A549 (cell line): ENCODE measurements around the gene ARL14. TPM values are rescaled to one million over a fixed set of nuclear protein-coding genes. Genes with fewer than 3 reads are reported as not detected.

Experiments
- ATAC-seq, 2 experiments: fragments of 200-7000 bp in 1 of 2; fragments of >200 bp in 1 of 2; cut with Nextera tagmentation in 1 of 2; cut with Tn5 transposase in 1 of 2; 3 replicates each; pipeline versions ENCODE4 v1.8.0 to v1.9.1; 2018 to 2020; ENCODE audit warnings: mild to moderate bottlenecking in 1 of 2, moderate library complexity in 1 of 2
- CTCF ChIA-PET: fragments of 300-600 bp; sonication (Branson Sonifier 250); formaldehyde crosslinking; extraction: SDS; loops from one replicate; lab custom pipeline; 2021; ENCODE audit warnings: antibody characterized with exemption, inconsistent platforms; lab: Yijun Ruan, JAX
- POLR2A ChIA-PET: fragments of 350-600 bp; formaldehyde crosslinking; extraction: SDS; loops from one replicate; lab custom pipeline; 2021; ENCODE audit warnings: antibody characterized with exemption, inconsistent platforms; lab: Yijun Ruan, JAX
- DNase-seq, 2 experiments: peaks; one replicate each; pipeline versions ENCODE4 v3.0.0 to v3.0.0-alpha.2; 2011 to 2016; ENCODE audit warnings: low read depth in 1 of 2, low spot score in 1 of 2
- FAIRE-seq: peaks from 2 replicates; lab custom pipeline; 2011; peaks lifted over from hg19 to GRCh38; lab: Jason Lieb, UNC
- H3K27ac ChIP-seq, 2 experiments: fragments of >200 bp; sonication (Bioruptor Twin); formaldehyde crosslinking; 3 replicates each; pipeline ENCODE4 v1.5.1; 2016 to 2017
- H3K4me1 ChIP-seq: fragments of >200 bp; sonication (Bioruptor Twin); formaldehyde crosslinking; 3 replicates; pipeline ENCODE4 v1.6.1; 2016
- H3K4me2 ChIP-seq: fragments of >200 bp; sonication (Bioruptor Twin); formaldehyde crosslinking; 3 replicates; pipeline ENCODE4 v1.6.1; 2016
- H3K4me3 ChIP-seq: fragments of >200 bp; sonication (Bioruptor Twin); formaldehyde crosslinking; 3 replicates; pipeline ENCODE4 v1.5.1; 2016
- H3K9me3 ChIP-seq: fragments of >200 bp; sonication (Bioruptor Twin); formaldehyde crosslinking; 3 replicates; pipeline ENCODE4 v1.6.1; 2016
- CBX2 ChIP-seq: fragments of 200-600 bp; sonication (generic); IDR thresholded peaks from 2 replicates; pipeline ENCODE4 v1.6.1; 2016; ENCODE audit warnings: low read depth, mild to moderate bottlenecking, borderline replicate concordance
- CHD2 ChIP-seq: fragments of 150-350 bp; IDR thresholded peaks from 2 replicates; pipeline ENCODE4 v1.6.1; 2014; ENCODE audit warnings: low read length; ENCODE audit not compliant: partially characterized antibody
- EHF ChIP-seq: fragments of 250-450 bp; sonication (Bioruptor Pico); IDR thresholded peaks from 2 replicates; pipeline ENCODE4 v1.5.0; 2020; ENCODE audit warnings: mild to moderate bottlenecking
- ELK1 ChIP-seq: fragments of 150-350 bp; IDR thresholded peaks from 2 replicates; pipeline ENCODE4 v1.6.1; 2014; ENCODE audit warnings: low read depth, mild to moderate bottlenecking, low read length
- FOSB ChIP-seq: fragments of 250-450 bp; sonication (Bioruptor Pico); IDR thresholded peaks from 2 replicates; pipeline ENCODE4 v1.5.0; 2020; ENCODE audit warnings: mild to moderate bottlenecking, moderate library complexity
- HDAC2 ChIP-seq: fragments of 200-600 bp; sonication (generic); IDR thresholded peaks from 2 replicates; pipeline ENCODE4 v1.6.1; 2016
- HES2 ChIP-seq: fragments of >200 bp; sonication (Bioruptor Twin); formaldehyde crosslinking; IDR thresholded peaks from 2 replicates; pipeline ENCODE4 v1.6.1; 2016
- HOXA7 ChIP-seq: fragments of 250-450 bp; sonication (Bioruptor Pico); IDR thresholded peaks from 2 replicates; pipeline ENCODE4 v1.5.0; 2020; ENCODE audit warnings: mild to moderate bottlenecking, moderate library complexity
- HOXB13 ChIP-seq: fragments of 250-450 bp; sonication (Bioruptor Pico); IDR thresholded peaks from 2 replicates; pipeline ENCODE4 v1.5.0; 2020; ENCODE audit warnings: low read depth, mild to moderate bottlenecking, moderate library complexity
- HOXB5 ChIP-seq: fragments of 250-450 bp; sonication (Bioruptor Pico); IDR thresholded peaks from 2 replicates; pipeline ENCODE4 v1.5.0; 2020; ENCODE audit warnings: mild to moderate bottlenecking, moderate library complexity
- JUNB ChIP-seq: fragments of >200 bp; sonication (Bioruptor Twin); formaldehyde crosslinking; IDR thresholded peaks from 2 replicates; pipeline ENCODE4 v1.6.1; 2016
- KDM1A ChIP-seq: fragments of 200-600 bp; sonication (generic); IDR thresholded peaks from 2 replicates; pipeline ENCODE4 v1.6.1; 2016; ENCODE audit warnings: low read depth, mild to moderate bottlenecking
- KDM5A ChIP-seq: fragments of 200-600 bp; sonication (generic); IDR thresholded peaks from 2 replicates; pipeline ENCODE4 v1.6.1; 2016; ENCODE audit warnings: antibody characterized with exemption, mild to moderate bottlenecking
- MAFK ChIP-seq: fragments of 450-650 bp; IDR thresholded peaks from 2 replicates; pipeline ENCODE4 v1.6.1; 2014; ENCODE audit not compliant: partially characterized antibody
- NFE2L2 ChIP-seq: fragments of 150-350 bp; conservative IDR thresholded peaks from 2 replicates; pipeline ENCODE4 v1.6.1; 2014; ENCODE audit warnings: low read length
- NPAS2 ChIP-seq: fragments of 250-450 bp; sonication (Bioruptor Pico); IDR thresholded peaks from 2 replicates; pipeline ENCODE4 v1.8.0; 2022; ENCODE audit warnings: mild to moderate bottlenecking, moderate library complexity, borderline replicate concordance
- PHF8 ChIP-seq: fragments of 200-600 bp; sonication (generic); IDR thresholded peaks from 2 replicates; pipeline ENCODE4 v1.6.1; 2016; ENCODE audit warnings: low read depth, mild to moderate bottlenecking, antibody characterized with exemption, moderate library complexity, borderline replicate concordance
- POLR2AphosphoS2 ChIP-seq: conservative IDR thresholded peaks from 2 replicates; pipeline ENCODE4 v1.6.1; 2012; ENCODE audit warnings: low read length, improper control_type of control experiment, inconsistent platforms
- RAD21 ChIP-seq, 2 experiments: fragments of >200 bp in 1 of 2; sonication (Bioruptor Twin) in 1 of 2; formaldehyde crosslinking in 1 of 2; IDR thresholded peaks in 1 of 2; conservative IDR thresholded peaks in 1 of 2; 2 replicates in 1 of 2; 3 replicates in 1 of 2; pipeline ENCODE4 v1.6.1; 2012 to 2018; ENCODE audit warnings: inconsistent platforms in 1 of 2
- RNF2 ChIP-seq: fragments of 200-600 bp; sonication (generic); IDR thresholded peaks from 2 replicates; pipeline ENCODE4 v1.6.1; 2016; ENCODE audit warnings: low read depth, mild to moderate bottlenecking, antibody characterized with exemption, moderate library complexity, borderline replicate concordance
- TP53 ChIP-seq: fragments of 250-450 bp; sonication (Bioruptor Pico); IDR thresholded peaks from 2 replicates; pipeline ENCODE4 v1.5.0; 2021; ENCODE audit warnings: mild to moderate bottlenecking, moderate library complexity
- ZNF302 ChIP-seq: fragments of 250-450 bp; sonication (Bioruptor Pico); IDR thresholded peaks from 2 replicates; pipeline ENCODE4 v1.9.0; 2021; ENCODE audit warnings: inconsistent platforms, mild to moderate bottlenecking, moderate library complexity
- WGBS: methylation state at CpG from one replicate; pipeline ENCODE4 v1.1.6; 2017; ENCODE audit errors: missing lambda C conversion rate; 5-methylcytosine and 5-hydroxymethylcytosine counted together
- polyA plus RNA-seq, 4 experiments: library from polyadenylated mRNA; depleted of rRNA in 3 of 4; stranded (reverse); fragments of >200 nt; fragmentation: RNase III in 1 of 4; extraction: RNeasy Plus Mini Kit Qiagen cat#74134 plus additional on column Dnase treatment in 1 of 4; gene quantifications; 2 replicates in 3 of 4; 3 replicates in 1 of 4; pipeline ENCODE4 v1.2.3, GENCODE V29; 2011 to 2017

Gene ARL14
- polyA plus RNA-seq, 2 of the 4 experiments (the other 2 are of a cell fraction): 0.14 to 0.44 TPM

- POLR2A ChIA-PET: no interaction called here
- ATAC-seq: no peak
- no peak for FAIRE-seq
Observed at GRCh38 chr3:160691962-160692361, 15.0 kb downstream of the ARL14 start.

GRCh38 chr3:160693191-160693590 is 16.2 kb downstream of the ARL14 start:
- Histone ChIP-seq H3K4me2 (no peak overlapping the region), H3K9me3 (no peaks in the 10 kb centered on the region), H3K4me3 (no peak overlapping the region), H3K27ac (no peak overlapping the region), H3K4me1 (peaks cover 7% of the 10 kb centered on the region; the same call in 2 of the 3 replicates)
- no peak for DNase-seq
- FAIRE-seq: no peak
- no peak for ATAC-seq
- ChIA-PET POLR2A (no interaction called here), CTCF (interaction anchor here (1.6 kb wide), 1 partner anchor 15 kb away, joined by 5 read pairs; no protein-coding TSS in a partner anchor)
- 56% methylated on average over 2 of the region's 2 CpGs for WGBS
- TF ChIP-seq CHD2 (no peak), NPAS2 (no peak), HES2 (no peak), NFE2L2 (no peak), HOXB5 (CRISPR knock-in tag) (no peak), HDAC2 (no peak), HOXA7 (no peak), JUNB (no peak), RNF2 (no peak), TP53 (CRISPR knock-in tag) (no peak), ZNF302 (no peak)
- TF ChIP-seq, all 56 proteins: peak for 0

More at GRCh38 chr3:160691962-160692361, 15.0 kb downstream of the ARL14 start:
- TF ChIP-seq RNF2: no peak
- H3K4me2 ChIP-seq: no peak overlapping the region
- CTCF ChIA-PET: interaction anchor here (1.6 kb wide), 1 partner anchor 16 kb away, joined by 5 read pairs; no protein-coding TSS in a partner anchor
- no peak for DNase-seq
- H3K4me3 ChIP-seq: no peak overlapping the region
- no peaks in the 10 kb centered on the region for H3K4me1 ChIP-seq
- no peak overlapping the region for H3K27ac ChIP-seq
- H3K9me3 ChIP-seq: no peaks in the 10 kb centered on the region
- WGBS: 87% methylated on average over 4 of the region's 4 CpGs

- no peak overlapping the region for H3K27ac ChIP-seq
- ChIA-PET POLR2A (no interaction called here), CTCF (interaction anchor here (1.1 kb wide), 1 partner anchor 8 kb away, joined by 3 read pairs; no protein-coding TSS in a partner anchor)
- TF ChIP-seq RAD21 (conservative IDR thresholded peaks at IDR 0.05 in 1 of 2, IDR thresholded peaks at IDR 0.05 in 1 of 2): no peak
- no peak for TF ChIP-seq CHD2
- TF ChIP-seq CBX2: no peak
- TF ChIP-seq MAFK: no peak
- no peak for TF ChIP-seq HOXB13 (CRISPR knock-in tag)
- TF ChIP-seq EHF (CRISPR knock-in tag): no peak
- TF ChIP-seq POLR2AphosphoS2: no peak
- no peak for TF ChIP-seq HOXA7
- TF ChIP-seq NPAS2: no peak
- TF ChIP-seq ELK1: no peak
- no peak for TF ChIP-seq KDM1A
- no peak for TF ChIP-seq TP53 (CRISPR knock-in tag)
- TF ChIP-seq PHF8: no peak
- TF ChIP-seq HOXB5 (CRISPR knock-in tag): no peak
- TF ChIP-seq FOSB (CRISPR knock-in tag): no peak
- TF ChIP-seq KDM5A: no peak
- H3K4me2 ChIP-seq: no peak overlapping the region
- ATAC-seq (no peak), DNase-seq (no peak), FAIRE-seq (no peak)
- WGBS: 78% methylated on average over 3 of the region's 3 CpGs
- H3K9me3 ChIP-seq: no peaks in the 10 kb centered on the region
- no peak overlapping the region for H3K4me3 ChIP-seq
- peaks cover 10% of the 10 kb centered on the region; the same call in 2 of the 3 replicates for H3K4me1 ChIP-seq
Observed at GRCh38 chr3:160694345-160694744, 17.4 kb downstream of the ARL14 start.
